Fibroblast of skin of left biceps (primary cell): ENCODE data around the gene CABP4.

Experiments
- DNase-seq, 2 experiments: peaks; one replicate each; pipeline ENCODE4 v3.0.0-alpha.2; 2013; ENCODE audit warnings: low read depth in 2 of 2

The CABP4 gene

DNA sequence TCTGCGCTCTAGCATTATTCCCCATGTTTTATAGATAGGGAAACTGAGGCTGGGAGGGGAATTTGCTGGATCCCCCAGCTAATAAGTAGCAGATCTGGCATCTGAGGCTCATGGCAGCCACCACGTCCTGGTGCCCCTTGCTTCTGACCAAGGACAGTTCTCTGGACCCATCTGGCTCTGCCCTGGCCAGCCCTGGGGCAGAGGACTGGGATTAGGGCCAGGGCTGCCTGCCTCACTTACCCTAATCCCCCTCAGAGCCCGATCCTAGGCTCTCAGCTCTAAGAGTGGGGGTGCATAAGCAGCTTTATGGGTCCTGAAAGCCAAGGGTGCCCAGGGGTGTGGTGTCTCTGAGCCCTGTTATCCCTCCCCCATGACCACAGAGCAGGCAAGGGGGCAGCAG, at the start of gene CABP4:
Gene CABP4, plus strand, starts transcription at position 301 of the 400 bp plus-strand sequence. Its CDS starts 70 bp downstream, at position 371.
- DNase-seq = no peak

DNA sequence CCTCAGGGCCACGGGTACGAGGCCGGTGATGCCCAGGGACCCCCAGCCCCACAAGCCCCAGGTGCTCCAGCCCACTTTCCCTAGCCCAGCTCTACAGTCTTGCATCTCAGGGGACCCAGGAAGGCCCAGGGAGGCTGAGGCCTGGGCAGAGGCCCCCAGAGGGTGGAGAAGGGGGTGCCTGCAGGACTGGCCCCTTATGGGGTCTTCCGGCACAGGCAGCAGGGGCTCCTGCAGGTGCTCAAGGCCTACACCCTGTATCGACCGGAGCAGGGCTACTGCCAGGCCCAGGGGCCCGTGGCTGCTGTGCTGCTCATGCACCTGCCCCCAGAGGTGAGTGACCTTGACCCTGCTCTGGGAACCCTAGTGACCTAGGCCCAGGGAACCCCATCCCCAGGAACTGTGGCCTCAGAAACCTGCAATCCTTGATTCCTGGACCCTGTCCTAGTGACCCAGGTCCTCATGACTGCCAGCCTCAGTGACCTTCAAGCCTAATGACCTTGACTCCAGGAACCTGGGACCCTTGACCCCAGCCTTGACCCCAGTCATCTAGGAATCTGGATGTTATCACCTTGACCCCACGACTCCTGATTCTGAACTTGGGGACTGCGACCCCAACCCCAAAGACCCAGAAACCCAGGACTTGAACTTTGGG, 49.3 kb upstream of the CABP4 start:
- DNase-seq = no peak

DNA sequence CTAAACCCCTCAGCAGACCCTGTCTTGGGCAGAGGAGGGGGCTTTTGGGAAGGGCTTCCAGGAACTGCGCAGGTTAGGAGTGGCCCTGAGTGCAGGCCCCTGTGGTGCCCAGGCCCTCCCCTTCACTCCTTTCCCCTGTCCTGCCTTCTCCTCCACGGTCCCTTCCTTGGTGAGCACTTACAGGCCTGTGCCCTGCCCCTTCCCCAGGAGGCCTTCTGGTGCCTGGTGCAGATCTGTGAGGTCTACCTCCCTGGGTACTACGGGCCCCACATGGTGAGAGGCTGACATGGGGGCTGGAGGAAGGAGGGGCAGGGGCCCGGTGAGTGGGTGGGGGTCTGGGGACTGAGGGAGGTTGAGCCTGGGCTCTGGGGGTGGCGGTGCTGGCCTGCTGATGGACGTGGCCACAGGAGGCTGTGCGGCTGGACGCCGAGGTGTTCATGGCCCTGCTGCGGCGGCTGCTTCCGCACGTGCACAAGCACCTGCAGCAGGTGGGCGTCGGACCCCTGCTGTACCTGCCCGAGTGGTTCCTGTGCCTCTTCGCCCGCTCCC, 48.7 kb upstream of the CABP4 start:
- DNase-seq = no peak

DNA sequence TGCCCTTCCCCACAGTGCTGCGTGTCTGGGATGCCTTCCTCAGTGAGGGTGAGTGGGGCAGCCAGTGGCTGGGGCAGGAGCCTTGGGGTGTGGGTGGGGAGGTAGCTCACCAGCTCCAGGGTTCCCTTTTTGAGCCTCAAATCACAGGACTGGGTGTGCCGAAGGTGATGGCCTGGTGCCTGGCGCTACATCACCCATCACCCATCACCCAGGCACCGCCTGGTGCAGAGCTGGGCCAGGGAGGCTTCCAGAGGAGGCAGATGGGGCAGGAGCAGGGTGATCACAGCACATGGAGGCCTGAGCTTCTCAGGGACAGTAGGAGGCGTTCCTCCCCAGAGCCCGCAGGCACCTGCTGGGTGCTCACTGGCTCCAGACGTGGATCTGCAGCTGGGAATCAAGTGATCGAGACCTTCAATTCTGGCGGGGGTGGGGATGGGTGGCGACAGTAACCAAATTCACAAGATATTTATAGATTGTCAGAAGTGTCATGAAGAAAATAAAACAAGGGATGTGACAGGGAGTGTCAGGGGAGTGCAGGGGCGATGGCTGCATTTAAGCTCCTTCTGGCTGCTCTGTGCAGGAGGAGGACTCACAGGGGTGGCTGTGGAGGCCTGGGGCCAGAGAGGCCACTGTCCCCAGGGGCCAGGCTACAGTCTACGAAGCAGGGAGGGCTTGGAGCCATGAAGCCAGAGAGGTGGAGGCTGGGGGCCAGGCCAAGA, 48.0 kb upstream of the CABP4 start:
- no peak for DNase-seq

DNA sequence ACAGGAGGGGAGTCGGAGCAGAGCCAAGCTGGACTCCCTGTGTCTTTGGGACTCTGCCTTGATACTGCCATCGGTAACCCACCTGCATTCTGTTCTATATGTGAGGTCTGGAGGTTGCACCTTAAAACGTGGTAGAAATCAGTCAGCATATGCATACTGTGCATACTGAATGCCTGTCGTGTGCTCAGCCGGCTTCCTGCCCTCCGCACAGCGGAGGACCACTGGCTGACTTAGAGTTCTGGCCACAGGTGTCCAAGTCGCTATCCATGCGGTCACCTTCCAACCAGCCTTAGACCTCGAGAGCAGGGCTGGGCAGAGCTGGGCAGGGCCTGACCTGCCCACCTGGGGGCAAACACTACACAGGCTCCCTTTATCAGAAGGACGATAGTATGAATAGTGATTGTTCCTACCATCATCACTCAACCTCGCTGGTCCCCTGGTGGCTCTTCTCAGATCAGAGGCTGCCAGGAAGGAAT, 47.4 kb upstream of the CABP4 start:
- DNase-seq = no peak

DNA sequence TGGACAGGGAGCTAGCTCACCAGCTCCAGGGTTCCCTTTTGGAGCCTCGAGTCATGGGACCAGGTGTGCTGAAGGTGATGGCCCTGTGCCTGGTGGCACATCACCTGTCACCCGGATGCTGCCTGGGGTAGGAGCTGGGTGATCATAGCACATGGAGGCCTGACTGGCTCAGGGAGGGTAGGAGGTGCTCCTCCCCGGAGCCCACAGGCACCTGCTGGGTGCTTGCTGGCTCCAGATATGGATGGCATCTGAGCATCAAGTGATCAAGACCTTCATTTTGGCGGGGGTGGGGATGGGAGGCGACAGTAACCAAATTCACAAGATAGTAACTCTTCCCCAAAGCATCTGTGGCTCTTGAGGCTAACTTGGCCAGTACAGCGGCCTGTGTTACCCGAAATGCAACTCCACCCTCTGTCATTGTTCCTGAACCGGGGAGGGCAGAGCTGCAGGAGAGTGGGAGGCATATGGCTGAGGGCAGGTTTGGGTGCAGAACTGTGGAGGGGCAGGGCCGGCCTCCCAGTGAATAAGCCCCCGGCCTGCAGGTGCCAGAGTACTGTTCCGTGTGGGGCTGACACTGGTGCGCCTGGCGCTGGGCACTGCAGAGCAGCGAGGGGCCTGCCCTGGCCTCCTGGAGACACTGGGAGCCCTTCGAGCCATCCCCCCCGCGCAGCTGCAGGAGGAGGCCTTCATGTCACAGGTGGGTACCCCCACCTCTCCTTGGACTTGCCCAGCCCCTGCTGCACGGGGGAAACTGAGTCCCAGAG, 46.5 kb upstream of the CABP4 start:
- DNase-seq = no peak

DNA sequence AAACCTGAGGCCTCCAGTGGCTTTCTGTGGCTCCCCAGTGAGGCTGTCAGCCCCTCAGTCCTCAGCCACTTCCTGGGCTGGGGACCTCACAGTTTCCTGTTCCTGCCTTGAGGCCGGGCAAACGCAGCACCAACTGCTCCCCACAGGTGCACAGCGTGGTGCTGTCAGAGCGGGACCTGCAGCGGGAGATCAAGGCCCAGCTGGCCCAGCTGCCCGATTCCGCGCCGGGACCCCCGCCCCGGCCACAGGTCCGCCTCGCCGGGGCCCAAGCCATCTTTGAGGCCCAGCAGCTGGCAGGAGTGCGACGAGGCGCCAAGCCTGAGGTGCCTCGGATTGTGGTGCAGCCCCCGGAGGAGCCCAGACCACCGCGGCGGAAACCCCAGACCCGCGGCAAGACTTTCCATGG, 45.9 kb upstream of the CABP4 start:
- DNase-seq = no peak

DNA sequence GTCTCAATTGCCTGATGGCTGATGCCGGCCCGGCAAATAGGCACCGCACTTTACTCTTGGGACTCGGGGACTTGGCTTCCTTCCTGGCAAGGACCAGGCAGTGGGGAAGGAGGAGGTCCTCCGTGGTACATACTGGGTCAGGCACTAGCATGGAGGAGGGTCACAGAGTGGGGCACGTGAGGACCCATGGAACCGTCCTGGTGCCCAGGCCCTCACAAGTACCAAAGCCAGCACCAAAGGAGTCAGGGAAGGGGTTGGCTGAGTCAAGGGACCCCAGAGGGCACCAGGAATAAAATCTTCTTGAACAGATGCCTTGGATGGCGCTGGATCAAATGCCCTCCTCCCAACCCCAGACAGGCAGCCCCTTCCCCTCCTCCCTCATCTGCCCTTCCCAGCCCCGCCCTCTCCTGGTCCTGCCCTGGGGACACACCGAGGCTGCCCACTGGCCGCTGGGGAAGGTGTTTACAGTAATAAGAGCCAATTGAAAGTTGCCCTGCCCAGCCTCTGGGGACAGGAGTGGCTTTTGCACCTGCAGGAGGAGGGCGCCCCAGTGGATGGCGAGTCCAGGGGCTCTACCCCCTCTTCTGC, 45.3 kb upstream of the CABP4 start:
- DNase-seq = no peak

DNA sequence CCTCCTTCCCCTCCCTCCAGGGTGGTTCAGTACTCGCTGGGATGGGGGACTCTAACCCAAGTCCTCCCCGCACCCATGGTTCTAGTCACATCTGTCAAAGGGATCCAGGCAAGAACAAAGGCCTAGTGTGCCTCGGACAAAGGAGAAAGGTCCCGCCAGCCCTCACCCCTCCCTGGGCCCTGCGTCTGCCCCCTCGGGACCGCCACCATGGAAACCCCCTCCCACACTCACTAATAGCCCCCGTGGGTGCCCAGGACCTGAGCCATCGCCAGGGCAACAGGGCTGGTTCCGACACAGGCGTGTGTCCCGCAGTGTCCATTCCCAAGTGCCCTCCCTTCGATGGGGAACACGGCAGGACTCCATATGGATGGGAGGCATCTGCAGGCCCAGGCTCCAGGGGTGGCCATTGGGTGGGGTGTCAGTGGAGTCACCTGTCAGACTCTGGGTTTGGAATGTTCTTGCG, 44.8 kb upstream of the CABP4 start:
- no peak for DNase-seq

DNA sequence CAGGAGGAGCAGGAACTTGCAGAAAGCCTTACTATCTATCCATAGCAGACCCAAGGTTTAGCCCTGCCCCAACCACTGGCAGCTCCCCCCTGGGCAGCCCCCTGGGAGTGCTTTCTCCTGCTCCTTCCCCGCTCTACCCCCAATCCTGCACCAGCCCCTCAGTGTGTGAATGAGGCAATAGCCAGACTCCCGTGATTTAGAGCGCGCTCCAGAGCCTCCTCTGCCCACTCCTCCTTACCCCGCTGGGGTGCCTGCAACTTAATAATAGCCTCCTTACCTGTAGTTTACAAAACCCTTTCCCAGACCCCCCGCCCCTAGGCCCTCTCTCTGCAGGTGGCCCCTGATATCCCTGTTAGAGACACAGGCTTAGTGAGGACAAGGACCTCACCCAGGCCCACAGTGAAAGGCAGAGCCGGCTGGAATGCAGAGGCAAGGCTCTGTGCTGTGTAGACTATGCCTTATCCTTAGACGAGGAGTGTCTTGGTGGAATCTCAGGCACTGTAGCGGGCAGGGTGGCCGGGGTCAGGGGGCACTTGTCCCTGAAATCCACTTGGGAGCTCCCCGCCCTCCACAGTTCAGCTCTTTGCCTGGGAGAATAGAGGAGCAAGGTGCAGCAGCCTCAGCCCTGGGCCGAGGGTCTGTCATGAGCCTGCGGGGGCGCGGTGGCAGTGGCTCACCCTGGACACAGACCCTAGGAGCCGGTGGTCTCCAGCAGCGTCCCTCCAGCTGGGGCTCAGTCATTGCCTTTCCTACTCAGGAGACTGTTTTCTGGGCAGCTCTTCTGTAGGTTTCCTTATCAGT, 44.0 kb upstream of the CABP4 start:
- no peak for DNase-seq

DNA sequence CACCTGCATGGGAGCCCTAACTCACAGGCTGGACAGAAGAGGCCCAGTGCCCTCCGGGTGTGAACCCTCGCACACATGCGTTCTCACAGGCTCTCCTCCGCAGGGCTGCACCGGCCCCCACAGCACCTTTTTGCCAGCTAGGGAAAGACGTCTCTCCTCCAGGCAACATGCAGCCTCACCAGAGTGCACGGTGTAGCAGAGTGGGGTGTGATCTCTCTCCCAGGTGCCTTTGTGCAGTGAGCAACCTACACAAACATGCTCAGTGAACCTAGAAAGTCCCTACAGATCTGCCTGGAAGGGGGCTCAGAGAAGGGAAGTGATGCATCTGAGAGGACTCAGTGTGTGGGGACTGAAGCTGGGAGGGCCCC, 43.4 kb upstream of the CABP4 start:
- no peak for DNase-seq

DNA sequence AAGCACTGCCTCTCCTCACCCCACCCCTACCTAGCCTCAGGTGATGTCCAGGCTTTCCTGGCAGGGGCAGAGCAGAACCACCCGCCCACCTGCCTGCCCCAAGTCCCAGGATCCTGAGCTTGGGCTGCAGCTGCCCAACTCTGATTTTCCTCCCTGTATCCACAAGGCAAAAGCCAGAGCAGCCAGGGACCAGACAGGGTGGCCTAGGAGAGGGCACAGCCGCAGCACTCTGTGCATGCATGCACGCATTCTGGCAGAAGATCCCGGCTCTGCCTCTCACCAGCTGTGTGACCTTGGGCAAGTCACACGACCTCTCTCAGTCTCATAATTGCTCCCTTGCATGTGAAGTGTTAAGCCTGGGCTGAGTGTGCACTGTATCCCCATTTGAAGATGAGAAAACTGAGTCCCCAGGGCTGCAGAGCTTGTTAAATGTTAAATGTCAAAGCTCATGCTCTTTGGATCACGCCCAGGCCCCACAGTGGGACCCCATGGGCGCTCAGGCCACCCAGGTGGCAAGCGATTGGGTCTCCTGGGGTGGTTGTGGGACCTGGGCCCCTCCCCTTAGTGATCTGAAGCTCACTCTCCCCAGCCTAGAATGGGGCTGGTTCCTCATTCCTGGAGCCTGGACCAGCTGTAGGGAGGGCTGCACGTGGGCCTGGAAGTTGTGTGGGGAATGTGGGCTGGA, 42.5 kb upstream of the CABP4 start:
- DNase-seq = no peak

DNA sequence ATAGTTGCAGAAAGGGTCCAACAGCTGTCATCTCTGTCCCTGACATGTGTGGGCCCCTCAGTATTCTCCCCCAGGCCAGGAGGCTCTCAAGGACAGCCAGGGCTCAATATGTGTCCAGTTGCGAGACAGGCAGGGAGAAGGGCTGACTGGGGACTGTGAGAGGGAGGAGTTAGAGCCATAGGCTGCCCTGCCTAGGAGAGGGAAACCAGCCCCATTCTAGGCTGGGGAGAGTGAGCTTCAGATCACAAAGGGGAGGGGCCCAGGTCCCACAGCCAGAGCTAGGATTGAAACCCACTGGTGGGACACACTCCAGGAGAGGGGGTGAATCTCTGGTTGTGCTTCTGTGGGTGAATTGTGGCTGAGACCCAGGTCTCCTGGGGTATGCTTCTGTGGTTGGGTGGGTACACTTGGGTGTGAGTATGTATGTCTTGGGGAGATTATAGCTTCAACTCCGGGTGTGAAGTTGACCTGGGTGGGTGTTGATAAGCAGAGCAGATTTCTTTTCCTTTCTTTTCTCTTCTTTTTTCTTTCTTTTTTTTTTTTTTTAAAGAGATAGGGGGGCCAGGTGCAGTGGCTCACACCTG, 41.8 kb upstream of the CABP4 start:
- DNase-seq = no peak

DNA sequence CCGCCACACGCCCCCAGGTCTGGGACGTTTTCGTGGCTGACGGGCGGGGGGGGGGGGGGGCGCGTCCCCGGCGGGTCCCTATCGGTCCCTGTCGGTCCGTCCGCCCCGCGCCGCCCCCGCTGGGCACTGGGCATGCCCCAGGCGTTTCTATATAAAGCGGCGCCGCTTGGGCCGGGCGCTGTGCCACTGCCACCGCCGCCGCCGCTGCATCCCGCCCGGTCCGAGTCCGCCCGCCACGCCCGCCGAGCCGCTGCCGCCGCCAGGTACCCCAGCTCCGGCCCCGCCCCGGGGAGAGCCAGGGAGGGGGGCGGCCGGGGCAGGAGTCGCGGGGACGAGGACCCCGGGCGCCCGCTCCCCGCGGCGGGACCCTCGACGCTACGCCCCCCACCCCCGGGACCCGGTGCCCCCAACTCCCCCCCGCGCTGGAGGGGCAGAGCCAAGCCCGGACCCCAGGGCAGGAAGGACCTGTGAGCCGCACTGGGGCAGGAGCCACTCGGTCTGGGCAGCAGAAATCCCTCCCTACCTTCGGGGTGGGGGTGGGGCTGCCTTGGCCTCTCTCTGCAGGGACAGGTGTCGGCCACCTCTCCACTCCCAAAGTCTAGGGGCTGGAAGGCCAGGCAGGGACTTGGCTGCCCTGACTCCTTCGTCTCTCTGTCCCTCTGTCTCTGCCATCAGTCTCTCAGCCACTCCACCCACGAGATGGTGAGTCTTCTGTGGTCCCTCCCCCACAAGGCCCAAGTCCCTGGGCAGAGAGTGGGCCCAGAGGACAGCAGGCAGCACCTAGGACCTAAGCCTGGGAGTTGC, 39.5 kb upstream of the CABP4 start, which contains the start of gene CARNS1:
Gene CARNS1, plus strand, starts transcription at position 178 of the 804 bp plus-strand sequence. Its CDS starts 522 bp downstream, at position 700.
- DNase-seq = no peak

DNA sequence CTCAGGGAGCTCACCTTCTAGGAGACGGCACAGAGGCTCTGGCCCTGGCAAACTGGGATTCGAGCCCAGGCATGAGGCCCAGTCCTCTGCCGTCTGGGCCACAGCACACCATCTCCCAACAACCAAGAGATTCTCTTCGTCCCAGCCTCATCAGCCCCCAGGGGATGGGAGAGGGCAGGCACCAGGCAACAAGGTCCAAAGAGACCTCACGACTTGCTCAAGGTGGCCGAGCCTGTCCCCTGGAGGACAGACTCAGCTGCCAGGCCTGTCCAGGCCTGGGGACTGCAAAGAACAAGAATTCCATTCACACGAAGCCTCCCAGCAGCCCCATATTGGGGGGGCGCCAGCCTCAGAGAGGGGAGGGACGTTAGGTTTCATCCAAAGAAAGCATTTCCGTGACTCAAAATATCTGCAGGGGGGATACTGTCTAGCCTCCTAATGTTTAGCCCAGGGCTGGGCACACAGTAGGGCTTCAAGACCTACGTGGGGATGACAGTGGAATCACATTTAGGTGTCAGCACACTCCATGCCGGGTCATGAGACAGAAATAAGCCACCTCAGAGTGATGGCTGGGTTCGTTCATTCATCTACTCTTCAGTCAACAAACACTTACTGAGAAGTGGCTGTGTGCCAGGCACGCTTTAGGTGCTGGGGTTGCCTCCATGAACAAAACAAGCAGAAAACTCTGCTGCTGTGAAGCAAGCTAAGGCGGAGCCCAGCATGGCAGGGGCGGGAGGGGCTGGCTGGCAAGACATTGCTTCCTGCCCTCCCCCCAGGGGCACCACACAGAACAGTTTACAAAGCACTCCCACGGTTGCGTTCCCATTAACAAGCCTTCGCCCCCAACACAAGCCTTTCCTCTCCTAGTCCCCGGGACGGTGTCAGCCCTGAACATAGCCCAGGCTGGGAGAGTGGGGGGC, 38.5 kb upstream of the CABP4 start:
- DNase-seq = no peak

DNA sequence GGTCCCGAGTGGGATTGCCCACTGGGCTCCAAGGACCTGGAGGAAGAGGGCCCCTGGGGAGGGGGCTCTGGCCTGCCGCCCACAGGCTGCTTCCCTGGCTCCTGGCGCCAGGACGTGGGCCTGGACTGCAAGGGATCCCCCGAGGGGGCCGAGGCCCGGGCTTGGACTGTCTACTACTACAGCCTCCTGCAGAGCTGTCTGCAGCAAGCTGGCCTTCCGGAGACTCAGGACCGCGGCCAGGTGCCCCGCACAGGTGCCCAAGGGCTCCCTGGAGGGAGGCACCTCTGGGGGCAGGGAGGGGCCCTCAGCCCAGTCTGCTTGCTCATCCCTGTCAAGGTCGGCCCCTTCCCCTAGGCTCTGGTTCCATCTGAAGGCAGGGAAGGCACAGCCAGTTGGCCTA, 37.7 kb upstream of the CABP4 start:
- no peak for DNase-seq

DNA sequence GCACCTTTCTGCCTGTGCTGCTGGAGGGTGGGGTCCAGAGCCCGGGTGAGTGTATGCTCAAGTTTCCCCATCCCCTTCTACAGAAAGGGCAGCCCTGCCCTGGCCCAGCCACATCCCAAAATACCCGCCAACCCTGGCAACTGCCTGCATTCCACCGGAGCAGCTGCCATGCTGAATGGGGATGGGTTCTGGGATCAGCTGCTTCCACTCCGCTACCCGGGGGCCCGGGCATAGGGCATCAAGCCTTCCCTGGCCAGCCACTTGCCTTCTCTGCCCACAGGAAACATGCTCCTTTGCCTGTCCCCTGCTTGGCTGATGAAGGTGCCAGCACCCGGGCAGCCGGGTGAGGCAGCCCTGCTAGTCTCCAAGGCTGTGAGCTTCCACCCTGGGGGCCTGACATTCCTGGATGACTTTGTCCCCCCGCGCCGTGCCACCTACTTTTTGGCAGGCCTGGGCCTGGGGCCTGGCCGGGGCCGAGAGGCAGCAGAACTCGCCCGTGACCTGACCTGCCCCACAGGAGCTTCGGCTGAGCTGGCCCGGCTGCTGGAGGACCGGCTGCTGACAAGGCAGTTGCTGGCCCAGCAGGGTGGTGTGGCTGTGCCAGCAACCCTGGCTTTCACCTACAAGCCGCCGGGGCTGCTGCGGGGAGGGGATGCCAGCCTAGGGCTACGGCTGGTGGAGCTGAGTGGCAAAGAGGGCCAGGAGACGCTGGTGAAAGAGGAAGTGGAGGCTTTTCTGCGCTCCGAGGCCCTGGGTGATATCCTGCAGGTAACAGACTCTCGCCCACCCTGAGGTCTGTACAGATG, 36.5 kb upstream of the CABP4 start:
- DNase-seq = no peak
